ENCODE results near the gene SLC38A8.

GRCh38 chr16:84026606-84027005 lies 16.0 kb downstream of the SLC38A8 start:
- TF ChIP-seq, protein P1, sequence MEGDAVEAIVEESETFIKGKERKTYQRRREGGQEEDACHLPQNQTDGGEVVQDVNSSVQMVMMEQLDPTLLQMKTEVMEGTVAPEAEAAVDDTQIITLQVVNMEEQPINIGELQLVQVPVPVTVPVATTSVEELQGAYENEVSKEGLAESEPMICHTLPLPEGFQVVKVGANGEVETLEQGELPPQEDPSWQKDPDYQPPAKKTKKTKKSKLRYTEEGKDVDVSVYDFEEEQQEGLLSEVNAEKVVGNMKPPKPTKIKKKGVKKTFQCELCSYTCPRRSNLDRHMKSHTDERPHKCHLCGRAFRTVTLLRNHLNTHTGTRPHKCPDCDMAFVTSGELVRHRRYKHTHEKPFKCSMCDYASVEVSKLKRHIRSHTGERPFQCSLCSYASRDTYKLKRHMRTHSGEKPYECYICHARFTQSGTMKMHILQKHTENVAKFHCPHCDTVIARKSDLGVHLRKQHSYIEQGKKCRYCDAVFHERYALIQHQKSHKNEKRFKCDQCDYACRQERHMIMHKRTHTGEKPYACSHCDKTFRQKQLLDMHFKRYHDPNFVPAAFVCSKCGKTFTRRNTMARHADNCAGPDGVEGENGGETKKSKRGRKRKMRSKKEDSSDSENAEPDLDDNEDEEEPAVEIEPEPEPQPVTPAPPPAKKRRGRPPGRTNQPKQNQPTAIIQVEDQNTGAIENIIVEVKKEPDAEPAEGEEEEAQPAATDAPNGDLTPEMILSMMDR (IDR thresholded peaks at IDR 0.05; ENCODE audit: low read depth, low read length), result no peak
- TF ChIP-seq EZH2phosphoT487 (IDR thresholded peaks at IDR 0.05; ENCODE audit: low read depth), result no peak
